Thoracic aorta (tissue), 2 donors: Measurements from ENCODE around the gene TEX52. TPM values are rescaled to one million over a fixed set of nuclear protein-coding genes. Genes with fewer than 3 reads are reported as not detected.

Experiments
- ATAC-seq: fragments of 150-250 bp; one replicate; pipeline ENCODE4 v1.8.0; 2017; ENCODE audit warnings: low read depth; ENCODE audit not compliant: insufficient number of reproducible peaks, low FRiP score
- DNase-seq: peaks from one replicate; pipeline ENCODE4 v3.0.0-alpha.2; 2020; ENCODE audit warnings: low spot score
- H3K27ac ChIP-seq, 2 donors: fragments of 200-600 bp; sonication (generic); 1 replicate in 1 of 2; 2 replicates in 1 of 2; pipeline ENCODE4 v1.5.1; 2016; ENCODE audit warnings: mild to moderate bottlenecking in 2 of 2, moderate library complexity in 2 of 2
- H3K27me3 ChIP-seq: fragments of 200-600 bp; sonication (generic); replicated peaks from 2 replicates; pipeline ENCODE4 v1.6.0; 2016; ENCODE audit warnings: mild to moderate bottlenecking; ENCODE audit not compliant: insufficient read depth
- H3K36me3 ChIP-seq: fragments of 200-600 bp; sonication (generic); one replicate; pipeline ENCODE4 v1.5.1; 2016
- H3K4me1 ChIP-seq, 2 donors: fragments of 200-600 bp; sonication (generic); 1 replicate in 1 of 2; 2 replicates in 1 of 2; pipeline versions ENCODE4 v1.5.1 to v1.6.0; 2016; ENCODE audit warnings: low read depth in 2 of 2, mild to moderate bottlenecking in 1 of 2; ENCODE audit not compliant: control insufficient read depth in 1 of 2
- H3K4me3 ChIP-seq: fragments of 200-600 bp; sonication (generic); 2 replicates; pipeline ENCODE4 v1.5.1; 2016; ENCODE audit warnings: mild to moderate bottlenecking
- H3K9me3 ChIP-seq: fragments of 200-600 bp; sonication (generic); 2 replicates; pipeline ENCODE4 v1.5.1; 2016
- CTCF ChIP-seq: fragments of 200-600 bp; sonication (generic); IDR thresholded peaks from one replicate; pipeline ENCODE4 v1.5.1; 2019; ENCODE audit warnings: antibody characterized with exemption
- total RNA-seq, 2 donors: library from RNA; depleted of rRNA; stranded (reverse); fragments of >200 nt; gene quantifications; one replicate each; pipeline versions ENCODE4 v1.1.0 to v1.2.3, GENCODE V29; 2016

The TEX52 gene
- total RNA-seq, 2 donors from 2014 or later = not detected

GRCh38 chr12:2804393-2805142, 52.3 kb downstream of the TEX52 start:
- ATAC-seq (no peak), DNase-seq (no peak)
- Histone ChIP-seq H3K36me3 (peaks cover 43% of the 10 kb centered on the region), H3K9me3 (no peaks in the 10 kb centered on the region), H3K27ac (peak overlapping the region; percentile 6 to 12), H3K4me3 (no peak overlapping the region), H3K4me1 (peaks cover 5 to 21% of the 10 kb centered on the region in 2 donors), H3K27me3 (no peaks in the 10 kb centered on the region)
- TF ChIP-seq CTCF = no peak

- DNase-seq = no peak
- Histone ChIP-seq H3K27ac (peak overlapping the region in 1 of 2 donors; percentile 30), H3K9me3 (no peaks in the 10 kb centered on the region), H3K4me1 (peaks cover 5 to 21% of the 10 kb centered on the region in 2 donors), H3K27me3 (no peaks in the 10 kb centered on the region), H3K4me3 (no peak overlapping the region), H3K36me3 (peaks cover 50% of the 10 kb centered on the region)
- no peak for TF ChIP-seq CTCF
- no peak for ATAC-seq
Observed at GRCh38 chr12:2803635-2804392, 53.0 kb downstream of the TEX52 start.

GRCh38 chr12:2801044-2801783, 55.6 kb downstream of the TEX52 start:
- H3K27ac ChIP-seq = no peak overlapping the region
- DNase-seq = no peak
- no peaks in the 10 kb centered on the region for H3K9me3 ChIP-seq
- peaks cover 14 to 38% of the 10 kb centered on the region in 2 donors for H3K4me1 ChIP-seq
- H3K36me3 ChIP-seq = peaks cover 51% of the 10 kb centered on the region
- ATAC-seq = no peak
- no peaks in the 10 kb centered on the region for H3K27me3 ChIP-seq
- TF ChIP-seq CTCF = no peak
- no peak overlapping the region for H3K4me3 ChIP-seq

- peaks cover 51% of the 10 kb centered on the region for H3K36me3 ChIP-seq
- DNase-seq (no peak), ATAC-seq (no peak)
- H3K4me1 ChIP-seq = peaks cover 13 to 33% of the 10 kb centered on the region in 2 donors
- H3K9me3 ChIP-seq = no peaks in the 10 kb centered on the region
- no peak for TF ChIP-seq CTCF
- H3K4me3 ChIP-seq = no peak overlapping the region
- no peak overlapping the region for H3K27ac ChIP-seq
- no peaks in the 10 kb centered on the region for H3K27me3 ChIP-seq
Observed at GRCh38 chr12:2800046-2800570, 56.7 kb downstream of the TEX52 start.

Other genes with a start within 250 kb of the TEX52 start
- 10 to 100 TPM; 26.6 to 30.5 TPM for gene FKBP4, start 62.1 kb downstream of the TEX52 start, total RNA-seq
- gene ITFG2, start 44.4 kb downstream of the TEX52 start, total RNA-seq = 10 to 100 TPM; 33.8 to 38.4 TPM
- 1 to 10 TPM; 4.9 to 8.1 TPM for gene NRIP2, start 22.0 kb downstream of the TEX52 start, total RNA-seq
- gene FOXM1, start 20.1 kb upstream of the TEX52 start, total RNA-seq = 1 to 10 TPM in 1 of 2 donors, not detected in 1; 2.2 TPM
- 10 to 100 TPM in 1 of 2 donors, 1 to 10 TPM in 1; 9.6 to 10.8 TPM for gene RHNO1, start 20.2 kb upstream of the TEX52 start, total RNA-seq
- gene TULP3, start 33.9 kb upstream of the TEX52 start, total RNA-seq = 10 to 100 TPM; 28.4 to 30.8 TPM
- 10 to 100 TPM; 42.5 to 62.6 TPM for gene TEAD4, start 102.4 kb upstream of the TEX52 start, total RNA-seq
- 10 to 100 TPM; 39.5 to 50.2 TPM for gene TSPAN9, start 220.3 kb upstream of the TEX52 start, total RNA-seq